KG1 (cell line): ENCODE results near the gene EDA.
"Not testable (repeated sequence)": the region's sequence is repeated elsewhere in the genome, so short reads cannot be mapped to it uniquely, and the experiment has no call there.

Experiments
- DNase-seq: peaks from one replicate; lab custom pipeline; 2025; lab: John Stamatoyannopoulos, UW

EDA gene

DNA sequence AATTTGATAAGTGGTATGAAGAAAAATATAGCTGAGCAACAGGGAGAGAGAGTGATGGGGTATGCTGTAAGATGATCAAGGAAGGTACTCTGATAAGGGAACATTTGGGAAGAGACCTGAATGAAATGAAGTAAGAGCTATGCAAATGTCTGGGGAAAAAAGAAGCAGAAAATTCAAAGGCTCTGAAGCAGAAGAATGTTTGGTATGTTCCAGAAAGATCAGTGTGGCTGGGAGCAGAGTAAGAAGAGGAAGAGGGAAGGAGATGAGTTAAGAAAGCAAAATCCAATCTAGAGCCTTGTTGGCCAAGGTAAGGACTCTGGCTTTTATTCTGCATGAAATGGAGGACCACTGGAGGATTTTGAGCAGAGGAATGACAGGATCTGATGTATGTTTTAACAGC, 343.8 kb downstream of the EDA start:
- DNase-seq, result no peak

DNA sequence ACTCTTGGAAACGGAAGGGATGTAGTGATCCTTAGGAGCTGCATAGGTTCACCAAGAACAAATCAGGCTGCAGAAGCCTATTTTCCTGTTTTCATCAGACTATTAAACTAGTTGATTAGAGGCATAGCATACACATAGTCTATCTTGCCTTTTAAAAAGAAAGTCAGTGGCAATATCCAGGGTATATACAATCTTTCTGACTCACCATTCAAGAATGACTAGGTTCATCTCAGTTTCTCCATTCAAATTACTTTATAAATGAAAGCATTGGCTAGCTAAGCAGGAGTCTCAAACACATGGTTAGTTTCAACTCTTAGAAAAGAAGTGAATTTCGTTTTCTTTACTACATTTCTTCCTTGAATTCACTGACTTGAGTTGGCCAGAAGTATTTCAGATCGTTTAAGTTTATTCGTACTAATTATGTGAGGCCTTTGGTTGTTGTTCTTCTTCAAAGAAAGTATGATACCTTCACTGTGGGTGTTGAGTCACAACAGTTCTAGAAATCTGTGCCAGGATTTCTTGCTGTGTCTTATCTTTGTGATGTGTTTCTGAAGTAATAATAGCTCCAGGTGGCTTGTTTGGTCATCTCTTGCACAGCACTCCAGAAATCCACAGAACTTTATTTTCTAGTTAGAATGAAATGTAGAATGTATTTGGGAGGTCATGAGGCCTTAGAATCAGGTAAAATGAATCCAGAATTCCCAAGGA, 345.6 kb downstream of the EDA start:
- DNase-seq, result no peak

DNA sequence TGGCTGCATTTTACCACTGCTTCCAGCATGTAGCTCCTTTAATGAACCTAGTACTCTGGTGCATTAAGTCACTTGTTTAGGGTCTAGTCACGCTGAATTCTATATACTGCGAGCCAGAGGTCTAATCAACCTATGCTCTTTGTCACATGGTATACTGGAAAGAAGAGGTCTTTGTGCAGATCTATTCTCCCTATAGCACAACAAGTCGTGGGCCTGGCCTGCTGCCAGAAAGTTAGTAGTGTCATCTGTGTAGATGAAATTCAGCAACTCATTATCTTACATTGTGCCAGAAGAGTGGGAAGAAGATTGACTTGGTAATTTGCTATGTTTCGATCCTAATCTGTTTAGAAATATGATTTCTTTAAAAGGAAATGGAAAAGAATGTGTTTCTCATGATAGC, 353.0 kb downstream of the EDA start:
- DNase-seq, result no peak

DNA sequence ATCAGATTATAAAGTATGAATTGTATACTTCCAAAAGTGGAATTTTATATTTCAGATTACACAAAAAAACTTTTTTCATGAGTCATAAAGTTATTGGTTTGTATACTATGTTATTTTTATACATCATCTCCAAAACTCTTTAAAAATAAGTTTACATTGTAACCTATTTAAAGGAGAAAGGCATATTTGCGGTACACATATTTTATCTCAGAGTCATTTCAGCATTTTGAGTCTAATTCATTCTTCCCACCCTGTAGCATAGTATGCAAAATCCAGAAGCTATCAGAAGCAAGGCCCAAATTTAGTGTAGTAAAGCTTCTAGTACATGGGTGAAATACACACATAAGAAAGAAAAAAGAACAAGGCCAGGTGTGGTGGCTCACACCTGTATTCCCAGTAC, 353.5 kb downstream of the EDA start:
- DNase-seq, result no peak

DNA sequence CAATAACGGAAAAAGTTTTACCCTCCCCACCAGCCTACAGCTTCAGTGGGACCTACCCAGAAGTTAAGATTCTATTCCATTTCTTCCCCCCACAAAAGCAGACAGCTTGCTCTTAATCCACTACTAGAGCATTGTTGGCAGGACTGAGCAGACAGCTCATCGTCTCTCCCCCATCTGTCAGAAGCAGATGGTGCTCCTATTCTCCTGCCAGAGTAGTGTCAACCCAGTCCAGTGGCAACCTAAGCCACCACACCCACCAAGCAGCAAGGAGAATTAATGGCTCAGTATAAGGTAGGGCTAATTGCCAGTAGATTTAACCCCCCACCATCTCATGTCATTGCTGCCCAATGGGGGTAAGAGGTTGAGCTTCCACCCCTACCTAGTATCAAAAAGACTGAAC, 371.8 kb downstream of the EDA start:
- DNase-seq, result no peak

DNA sequence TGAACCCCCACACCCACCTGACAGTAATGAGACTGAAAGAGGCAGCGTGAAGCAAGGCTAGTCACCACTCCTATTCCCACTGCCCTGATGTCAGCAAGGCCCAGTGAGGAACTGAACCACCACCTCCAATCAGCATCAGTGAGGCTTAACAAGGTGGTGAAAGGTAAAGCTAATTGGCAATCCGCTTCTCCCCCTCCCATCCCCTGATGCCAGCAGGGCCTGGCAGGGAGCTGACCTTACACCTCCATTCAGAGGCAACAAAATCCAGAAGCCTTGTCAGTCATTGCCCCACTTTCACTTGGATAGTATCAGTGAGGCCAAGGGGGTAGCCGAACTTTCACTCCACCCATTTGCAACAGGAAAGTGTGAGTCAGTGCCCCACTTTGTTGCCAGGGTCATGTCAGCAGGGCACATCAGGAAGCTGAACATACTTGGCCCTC, 373.1 kb downstream of the EDA start:
- DNase-seq, result no peak

DNA sequence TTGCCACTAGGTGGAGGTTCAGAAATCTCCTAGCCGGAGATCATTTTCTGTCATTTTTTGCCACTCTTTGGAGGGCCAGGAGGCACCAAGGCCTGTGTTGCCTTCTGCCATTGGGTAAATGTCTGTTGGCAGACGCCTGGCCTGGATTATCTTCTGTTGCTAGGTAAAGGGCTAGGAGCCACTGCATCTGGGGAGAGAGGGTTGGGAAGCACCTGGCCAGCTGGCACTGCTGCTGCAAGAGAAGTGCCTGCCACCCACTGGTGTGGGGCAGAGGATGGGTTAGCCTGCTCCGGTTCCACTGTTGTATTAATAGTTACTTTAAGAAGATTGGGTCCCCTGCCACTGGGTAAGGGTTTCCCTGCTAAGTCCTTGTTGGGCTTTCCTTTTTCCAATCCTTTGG, 375.8 kb downstream of the EDA start:
- no peak for DNase-seq

DNA sequence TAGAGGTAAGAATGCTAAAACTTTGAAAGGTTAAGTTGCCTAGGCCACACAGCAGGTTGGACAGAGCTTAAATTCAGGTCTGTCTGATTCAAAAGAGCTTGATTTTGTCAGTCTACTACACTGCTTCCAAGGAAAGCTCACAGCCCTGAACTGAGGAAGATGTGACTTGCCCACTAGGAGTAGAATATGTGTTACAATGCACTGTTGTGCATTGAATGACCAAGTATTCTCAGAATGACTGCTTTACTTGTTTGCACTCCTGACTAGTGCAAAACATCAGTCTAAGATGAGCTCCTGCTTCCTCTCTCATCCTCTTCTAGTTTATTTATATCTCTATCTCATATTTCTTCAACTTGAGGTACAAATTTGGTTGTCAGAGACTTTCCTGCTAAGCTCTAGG, 377.6 kb downstream of the EDA start:
- no peak for DNase-seq

DNA sequence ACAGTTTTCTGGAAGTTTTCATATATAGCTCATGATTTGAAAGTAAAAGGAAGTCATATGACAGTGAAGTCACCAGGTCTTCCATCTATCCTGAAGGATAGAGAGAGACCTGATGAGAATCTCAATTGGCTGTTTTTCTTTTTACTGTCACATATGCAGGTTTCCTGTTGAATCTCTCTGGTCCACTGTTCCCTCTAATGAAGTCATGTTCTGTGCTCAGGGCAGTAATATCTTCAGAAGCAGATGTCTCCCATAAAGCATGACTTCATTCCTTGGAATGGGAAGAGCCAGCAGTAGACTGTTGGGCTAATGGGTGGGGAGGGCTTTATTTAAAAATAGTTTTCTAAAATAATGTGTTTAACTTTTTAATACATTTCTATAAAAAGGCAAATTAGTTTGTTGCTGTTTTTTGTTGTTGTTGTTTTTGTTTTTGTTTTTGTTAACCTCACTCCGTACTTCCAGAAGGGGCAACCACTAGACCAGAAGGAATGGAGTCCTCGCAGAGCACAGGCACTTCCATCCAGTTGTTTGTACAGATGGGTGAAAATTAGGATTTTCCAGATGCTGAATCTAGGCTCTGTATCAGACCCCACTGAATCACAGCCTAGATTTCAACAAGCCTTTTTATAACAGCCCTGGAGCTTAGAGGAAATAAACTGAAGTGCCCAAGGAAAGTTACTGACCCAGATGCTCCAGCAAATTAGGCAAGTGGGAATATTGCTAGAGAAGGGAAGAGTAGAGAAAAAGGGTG, 379.6 kb downstream of the EDA start:
- DNase-seq, result no peak

DNA sequence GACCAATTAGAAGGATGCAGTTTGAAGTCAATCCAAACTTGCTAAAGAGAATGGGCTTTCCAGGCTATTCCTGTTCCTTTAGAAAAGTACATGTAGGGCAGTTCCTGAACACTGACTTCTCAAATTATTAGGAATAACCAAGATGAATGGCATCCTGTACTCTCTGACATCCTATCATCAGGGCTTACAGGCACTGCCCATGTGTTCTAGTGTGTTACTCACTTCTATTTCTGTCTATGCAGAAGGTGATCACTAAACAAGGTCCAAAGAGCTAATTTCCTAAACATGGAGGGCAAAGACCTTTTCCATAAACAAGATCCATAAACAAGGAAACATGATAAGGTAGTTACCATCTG, 380.2 kb downstream of the EDA start:
- no peak for DNase-seq

DNA sequence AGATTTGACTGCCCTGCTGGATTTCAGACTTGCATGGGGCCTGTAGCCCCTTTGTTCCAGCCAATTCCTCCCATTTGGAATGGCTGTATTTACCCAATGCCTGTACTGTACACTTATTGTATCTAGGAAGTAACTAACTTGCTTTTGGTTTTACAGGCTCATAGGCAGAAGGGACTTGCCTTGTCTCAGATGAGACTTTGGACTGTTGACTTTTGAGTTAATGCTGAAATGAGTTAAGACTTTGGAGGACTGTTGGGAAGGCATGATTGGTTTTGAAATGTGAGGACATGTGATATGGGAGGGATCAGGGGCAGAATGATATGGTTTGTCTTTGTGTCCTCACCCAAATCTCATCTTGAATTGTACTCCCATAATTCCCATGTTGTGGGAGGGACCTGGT, 382.4 kb downstream of the EDA start:
- not testable (repeated sequence) for DNase-seq

DNA sequence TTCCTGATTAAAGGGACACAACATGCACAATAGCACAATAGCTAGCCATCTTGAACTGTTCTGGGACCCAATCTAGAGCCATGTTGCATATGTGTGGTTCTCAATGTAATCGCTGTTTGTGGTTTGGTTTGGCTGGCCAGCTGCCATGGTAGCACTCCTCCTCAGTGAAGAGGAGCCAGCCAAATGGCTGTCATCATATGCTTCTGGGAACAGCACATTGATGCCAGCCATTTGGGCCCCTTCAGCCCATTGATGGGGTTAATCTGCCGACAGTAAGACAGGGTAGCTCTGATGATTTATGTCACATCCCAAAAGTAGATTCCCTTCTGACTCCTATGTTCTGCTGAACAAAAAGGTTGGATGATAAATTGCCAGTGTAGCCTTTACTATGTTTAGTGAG, 385.4 kb downstream of the EDA start:
- no peak for DNase-seq

DNA sequence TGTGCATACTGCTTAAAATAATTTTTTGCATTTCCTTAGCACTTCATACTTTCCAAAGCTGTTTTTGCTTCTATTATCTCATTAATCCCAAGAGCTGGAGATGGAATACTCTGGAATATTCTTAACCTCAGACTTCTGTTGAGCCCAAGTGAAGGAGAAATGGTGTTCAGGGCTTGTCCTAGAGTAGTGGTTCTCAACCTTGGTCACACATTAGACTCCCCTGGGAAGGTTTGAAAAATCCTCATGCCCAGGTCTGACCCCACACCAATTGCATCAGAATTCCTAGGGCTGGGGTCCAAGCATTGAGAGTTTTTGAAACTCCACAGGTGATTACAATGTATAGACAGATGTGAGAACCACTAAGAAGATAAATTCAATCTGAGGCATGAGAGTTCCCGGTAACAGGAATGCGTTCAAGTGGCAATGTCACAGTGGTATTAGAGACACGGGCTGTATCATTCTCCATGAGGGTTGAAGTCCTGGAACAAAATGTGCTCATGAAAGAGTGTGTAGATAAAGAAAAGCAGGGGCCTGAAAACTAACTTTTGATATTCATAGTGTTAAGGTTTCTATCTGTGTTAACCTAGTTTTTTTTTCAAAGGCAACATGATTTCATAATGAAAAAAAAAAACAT, 385.9 kb downstream of the EDA start:
- DNase-seq, result no peak

DNA sequence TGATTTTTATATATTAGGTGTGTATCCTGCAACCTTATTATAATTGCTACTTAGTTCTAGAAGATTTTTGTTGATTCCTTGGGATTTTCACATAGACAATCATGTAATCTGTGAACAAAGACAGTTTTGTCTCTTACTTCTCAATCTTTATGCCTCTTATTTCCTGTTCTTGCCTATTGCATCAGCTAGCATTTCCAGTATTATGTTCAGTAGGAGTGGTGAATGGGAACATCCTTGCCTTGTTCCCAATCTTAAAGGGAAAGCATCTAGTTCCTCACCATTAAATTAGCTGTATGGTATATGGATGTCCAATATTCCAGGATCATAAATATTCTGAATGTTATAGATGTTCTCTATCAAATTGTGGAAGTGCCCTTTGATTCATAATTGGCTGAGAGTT, 392.0 kb downstream of the EDA start:
- DNase-seq, result no peak

DNA sequence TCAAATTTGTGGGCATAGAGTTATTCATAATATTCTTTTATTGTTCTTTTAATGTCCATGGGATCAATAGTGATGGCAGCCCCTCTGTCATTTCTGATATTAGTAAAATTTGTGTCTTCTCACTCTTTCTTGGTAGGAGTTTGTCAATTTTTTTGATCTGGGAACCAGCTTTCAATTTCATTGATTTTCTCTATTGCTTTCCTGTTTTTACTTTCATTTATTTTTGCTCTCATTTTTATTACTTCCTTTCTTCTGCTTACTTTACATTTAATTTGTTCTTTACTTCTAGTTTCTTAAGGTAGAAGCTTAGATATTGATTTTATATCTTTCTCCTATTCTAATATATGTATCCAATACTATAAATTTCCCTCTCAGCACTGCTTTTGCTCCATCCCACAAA, 393.1 kb downstream of the EDA start:
- no peak for DNase-seq

DNA sequence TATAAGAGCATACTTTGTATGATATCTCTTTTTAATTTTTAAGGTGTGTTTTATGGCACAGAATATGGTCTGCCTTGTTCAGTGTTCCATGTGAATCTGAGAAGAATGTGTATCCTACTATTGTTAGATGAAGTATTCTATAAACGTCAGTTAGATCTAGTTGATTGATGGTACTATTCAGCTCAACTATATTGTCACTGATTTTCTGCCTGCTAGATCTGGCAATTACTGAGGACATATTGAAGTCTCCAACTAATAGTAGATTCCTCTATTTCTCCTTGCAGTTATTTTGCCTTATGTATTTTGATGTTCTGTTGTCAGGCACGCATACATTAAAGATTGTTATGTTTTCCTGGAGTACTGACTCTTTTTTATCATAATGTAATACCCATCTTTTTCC, 394.1 kb downstream of the EDA start:
- DNase-seq, result no peak

DNA sequence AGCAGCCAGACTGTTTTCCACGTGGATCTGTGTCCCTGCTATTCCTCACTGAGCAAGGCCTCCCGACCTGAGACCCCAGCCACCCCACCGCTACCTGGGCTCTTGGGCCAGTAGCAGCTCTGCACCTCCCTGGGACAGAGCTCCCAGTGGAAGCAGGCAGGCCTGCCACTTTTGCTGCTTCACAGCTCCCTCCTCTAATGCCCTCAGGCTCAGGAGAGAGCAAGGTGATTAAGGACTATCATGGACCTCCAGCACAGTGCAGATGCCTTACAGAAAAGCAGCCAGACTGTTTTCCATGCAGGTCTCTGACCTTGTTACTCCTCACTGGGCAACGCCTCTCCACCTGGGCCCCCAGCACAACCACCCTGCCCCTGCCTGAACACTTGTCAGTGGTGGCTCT, 396.8 kb downstream of the EDA start:
- no peak for DNase-seq

DNA sequence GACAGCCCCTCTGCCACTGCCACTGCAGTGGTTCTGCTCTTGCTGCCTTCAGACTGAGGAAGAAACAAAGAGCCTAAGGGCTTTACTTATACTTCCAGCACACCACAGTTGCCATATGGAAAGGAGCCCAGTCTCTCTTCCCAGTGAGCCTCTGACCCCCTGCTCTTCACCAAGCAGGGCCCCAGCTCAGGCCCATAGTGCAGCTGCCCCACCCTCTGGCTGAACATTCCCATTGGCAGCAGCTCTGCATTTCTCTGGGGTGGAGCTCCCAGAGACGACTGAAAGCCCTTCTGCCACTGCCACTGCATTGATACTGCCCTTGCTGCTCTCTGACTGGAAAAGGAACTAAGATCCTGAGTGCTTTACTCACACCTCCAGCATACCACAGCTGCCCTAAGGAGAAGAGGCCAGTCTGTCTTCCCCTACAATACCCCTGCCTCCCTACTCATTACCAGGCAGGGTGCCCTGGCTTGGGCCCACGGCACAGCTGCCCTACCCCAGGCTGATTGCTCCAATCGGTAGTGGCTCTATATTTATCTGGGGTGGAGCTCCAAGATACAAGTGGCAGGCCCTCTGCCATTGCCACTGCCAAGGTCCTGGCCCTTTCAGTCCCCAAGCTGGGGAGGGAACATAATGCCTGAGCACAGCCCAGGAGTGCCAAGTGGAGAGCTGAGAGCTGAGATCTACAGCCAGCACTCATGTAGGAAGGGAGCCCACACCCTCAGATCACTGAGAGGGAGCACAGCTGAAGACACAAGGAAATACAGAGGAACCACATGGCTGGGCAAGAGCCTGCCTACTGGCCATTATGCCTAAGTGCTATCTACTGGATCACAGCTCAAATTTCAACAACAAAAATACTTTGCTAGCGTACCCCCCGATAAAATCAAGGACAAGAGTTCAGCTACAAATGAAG, 397.8 kb downstream of the EDA start:
- DNase-seq, result no peak

DNA sequence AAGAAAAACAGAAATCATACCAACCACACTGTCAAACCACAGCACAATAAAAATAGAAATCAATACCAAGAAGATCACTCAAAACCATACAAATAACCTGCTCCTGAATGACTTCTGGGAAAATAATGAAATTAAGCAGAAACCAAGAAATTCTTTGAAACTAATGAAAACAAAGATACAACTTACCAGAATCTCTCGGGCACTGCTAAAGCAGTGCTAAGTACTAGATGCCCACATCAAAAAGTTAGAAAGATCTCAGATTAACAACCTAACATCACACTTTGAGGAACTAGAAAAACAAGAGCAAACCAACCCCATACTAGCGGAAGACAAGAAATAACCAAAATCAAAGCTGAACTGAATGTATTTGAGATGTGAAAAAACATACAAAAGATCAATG, 400.6 kb downstream of the EDA start:
- DNase-seq, result no peak

DNA sequence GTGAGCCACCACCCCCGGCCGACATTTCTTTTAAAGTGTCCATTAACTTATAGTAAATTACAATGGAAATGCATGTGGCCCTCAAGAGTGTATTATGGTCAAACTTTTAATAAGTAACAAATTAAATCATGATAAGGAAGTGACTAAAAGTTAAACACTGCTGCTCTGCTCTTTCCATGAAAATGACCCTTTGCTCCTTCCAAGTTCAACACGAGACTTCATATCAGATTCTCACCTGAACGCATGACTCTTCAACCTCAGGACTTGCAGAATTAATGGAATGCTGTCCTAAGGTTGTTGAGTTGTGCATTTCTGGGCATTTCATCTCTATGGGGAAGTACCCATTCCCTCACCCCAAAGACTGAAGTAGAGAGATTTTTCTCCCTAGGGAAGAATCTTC, 406.7 kb downstream of the EDA start:
- no peak for DNase-seq

DNA sequence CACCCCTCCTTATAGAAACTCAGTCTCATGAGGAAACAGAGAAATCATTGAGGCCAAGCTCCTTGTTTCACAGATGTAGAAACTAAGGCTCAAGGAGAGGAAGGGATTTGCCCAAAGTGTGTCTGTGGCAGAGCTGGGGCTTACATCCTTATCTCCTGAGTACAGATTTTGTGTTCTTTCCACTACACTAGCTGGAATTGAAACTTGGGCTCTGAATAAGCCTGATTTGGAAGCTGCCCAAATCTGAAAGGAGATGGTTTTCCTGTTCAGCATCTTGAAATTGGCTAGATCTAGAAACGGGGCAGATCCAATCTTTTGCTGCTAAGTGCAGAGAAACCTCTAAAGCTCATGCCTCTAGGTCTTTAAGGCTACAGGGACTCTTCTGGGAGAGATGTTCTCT, 409.6 kb downstream of the EDA start:
- DNase-seq, result no peak

DNA sequence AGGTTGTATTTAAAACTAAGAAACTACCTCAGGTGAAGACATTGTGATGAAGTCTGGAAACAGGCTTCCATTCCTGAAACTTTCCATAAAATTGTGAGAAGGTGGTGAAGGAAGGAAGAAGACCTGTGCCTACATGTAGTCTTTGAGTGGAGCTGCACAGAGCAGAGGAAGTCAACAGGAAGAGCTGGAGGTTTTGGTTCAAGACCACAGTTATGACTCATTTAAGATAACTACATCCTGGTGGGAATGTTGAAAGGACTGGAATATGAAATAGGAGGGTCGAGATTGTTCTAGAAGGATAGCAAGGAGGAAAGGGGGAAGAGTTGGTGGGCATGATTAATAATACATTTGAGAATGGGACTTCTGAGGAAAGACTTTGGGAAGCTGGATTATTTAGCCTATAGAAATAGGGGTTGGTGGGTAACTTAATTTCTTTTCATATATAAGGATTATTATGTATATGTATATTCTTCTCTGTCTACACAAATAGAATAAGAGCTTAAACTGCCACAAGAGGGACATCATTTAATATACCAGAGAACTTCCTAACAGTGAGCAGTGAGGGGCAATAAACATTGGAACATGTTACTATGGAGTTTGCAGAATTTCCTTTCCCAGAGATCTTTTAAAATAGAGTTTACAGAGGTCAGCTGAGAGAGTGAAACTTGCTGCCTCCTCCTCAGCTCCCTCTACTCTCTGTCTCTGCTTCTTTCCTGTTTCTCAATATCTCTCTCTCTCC, 410.4 kb downstream of the EDA start:
- DNase-seq, result no peak
